EH (cell line): ENCODE results near the gene CCDC127.

Source experiments
- DNase-seq: peaks from one replicate; pipeline ENCODE4 v3.0.0-alpha.2; 2015; ENCODE audit warnings: low read depth

The CCDC127 gene

DNA sequence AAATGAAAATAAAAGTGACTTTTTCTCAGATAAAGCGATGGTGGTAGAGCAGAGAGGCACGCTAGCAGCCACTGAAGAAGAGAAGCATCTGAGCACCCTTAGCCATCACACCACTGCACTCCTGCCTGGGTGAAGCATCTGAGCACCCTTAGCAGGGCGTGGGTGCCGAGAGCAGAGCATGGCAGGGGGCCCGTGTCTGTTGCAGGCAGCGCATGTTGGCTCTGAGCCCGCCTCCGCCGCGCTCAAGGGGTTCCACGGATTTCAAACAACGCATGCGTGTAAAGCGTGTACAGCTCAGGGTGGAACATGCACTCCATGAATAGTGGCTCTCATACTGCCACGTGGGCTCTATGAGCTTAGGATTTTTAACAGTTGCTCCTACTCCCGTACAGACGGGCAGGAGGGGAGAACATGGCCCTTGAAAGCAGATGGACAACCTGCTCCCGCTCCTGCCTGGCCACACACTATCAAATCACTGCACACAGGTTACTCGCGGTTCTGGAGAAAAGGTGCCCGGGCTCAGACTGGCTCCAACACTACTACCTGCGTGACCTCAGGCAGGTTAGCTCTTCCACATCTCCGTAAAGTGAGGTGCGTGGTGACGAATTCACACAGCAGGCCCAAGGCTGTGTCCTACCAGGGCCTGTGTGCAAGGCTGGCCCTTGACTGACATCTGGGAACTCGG, 14.6 kb downstream of the CCDC127 start:
- DNase-seq: no peak

DNA sequence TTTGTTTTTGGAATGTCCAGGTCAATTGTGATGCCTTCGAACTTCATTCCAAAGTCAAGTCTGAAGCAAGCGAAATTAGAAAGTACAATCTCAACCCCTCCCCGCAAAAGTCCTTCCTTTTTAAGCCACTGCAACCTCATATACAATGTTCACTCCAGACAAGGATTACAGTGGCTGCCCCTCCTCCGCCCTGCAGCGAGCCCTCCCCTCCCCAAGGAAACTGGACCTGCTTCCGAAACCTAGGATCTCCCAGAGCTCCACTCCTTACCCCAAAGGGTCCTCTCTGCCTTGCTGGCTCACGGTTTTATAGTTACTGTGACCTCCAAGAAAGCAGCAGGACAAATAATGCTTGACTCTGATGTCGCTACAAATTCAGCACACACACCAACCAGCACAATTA, 16.3 kb downstream of the CCDC127 start:
- no peak for DNase-seq

DNA sequence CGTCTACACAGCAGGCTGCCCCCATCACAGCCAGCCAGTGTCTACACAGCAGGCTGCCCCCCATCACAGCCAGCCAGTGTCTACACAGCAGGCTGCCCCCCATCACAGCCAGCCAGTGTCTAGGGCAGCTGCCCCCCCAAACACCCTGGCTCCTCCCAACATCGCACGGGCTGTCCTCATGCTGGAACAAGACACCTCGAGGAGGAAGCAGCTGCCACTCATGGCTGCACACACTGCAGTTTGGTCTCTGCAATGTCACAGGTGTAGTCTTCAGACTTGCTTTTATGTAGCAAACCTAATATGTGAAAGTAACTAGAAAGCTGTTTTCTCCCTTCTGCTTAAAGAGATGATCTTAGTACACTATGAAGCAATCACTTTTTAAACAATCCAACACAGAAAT, 17.0 kb downstream of the CCDC127 start:
- DNase-seq: no peak

DNA sequence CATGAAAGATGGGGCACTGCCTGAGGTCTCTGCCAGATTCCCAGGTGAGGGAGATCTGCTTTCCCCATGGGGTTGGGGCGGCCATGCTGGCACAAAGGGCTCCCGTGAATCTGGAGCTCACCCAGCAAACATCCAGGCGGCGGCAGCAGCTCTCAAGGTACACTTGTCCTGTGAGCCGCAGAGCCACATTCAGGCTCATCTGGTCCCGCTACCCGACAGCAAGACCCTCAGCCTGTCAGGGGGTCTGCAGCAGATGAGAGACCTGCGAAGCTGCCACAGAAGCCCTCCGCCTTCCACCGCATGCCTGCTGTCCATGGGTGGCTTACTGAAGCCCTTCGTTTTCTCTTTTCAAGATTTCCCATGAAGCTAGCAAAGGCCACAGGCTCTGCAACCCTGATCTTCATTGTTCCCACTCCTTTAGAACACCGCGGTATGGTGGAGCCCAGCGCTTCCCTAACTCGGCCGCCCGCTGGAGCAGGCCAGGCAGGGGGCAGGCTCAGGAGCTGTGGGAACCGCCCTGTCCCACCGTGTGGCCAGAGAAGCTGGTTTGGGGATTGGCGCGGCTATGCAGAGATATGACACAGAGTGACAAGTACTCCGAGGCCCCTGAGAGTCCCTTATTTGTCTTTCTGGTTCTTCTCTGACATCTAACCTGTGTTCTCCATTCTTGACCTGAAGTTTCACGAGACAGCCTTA, 17.9 kb downstream of the CCDC127 start:
- DNase-seq: no peak

DNA sequence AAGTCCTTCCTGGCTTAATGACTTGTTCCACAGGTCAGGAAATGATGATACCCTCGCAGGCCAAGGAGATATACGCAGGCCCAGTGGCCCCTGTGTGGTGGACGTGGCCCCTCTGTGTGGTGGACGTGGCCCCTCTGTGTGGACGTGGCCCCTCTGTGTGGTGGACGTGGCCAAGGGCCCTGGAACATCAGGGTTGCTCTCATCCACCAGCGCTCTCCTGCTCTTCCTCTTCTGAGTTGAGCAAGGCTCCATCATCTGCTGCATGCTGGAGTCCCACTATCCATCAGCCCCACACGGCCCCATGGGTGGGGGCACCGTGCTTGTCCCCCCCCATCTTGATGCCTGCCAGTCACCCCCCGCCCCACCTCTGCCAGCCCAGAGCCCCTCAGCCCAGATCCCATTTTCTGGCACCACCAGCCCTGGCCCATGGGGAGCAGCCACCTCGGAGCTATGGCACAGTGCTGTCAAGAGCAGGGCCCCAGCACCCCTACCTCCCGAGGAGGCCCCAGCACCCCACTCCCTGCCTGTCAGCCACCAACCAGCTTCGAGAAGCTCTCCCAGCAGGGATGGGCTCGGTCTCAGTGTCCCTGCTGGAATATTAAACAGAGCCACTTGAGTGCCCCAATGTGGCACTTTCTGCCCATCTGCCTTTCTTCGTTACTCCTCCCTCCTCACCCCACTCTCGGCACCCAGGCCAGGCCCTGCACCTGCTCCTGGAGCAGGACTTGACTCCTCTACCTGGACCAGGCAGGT, 18.6 kb downstream of the CCDC127 start:
- DNase-seq: no peak

DNA sequence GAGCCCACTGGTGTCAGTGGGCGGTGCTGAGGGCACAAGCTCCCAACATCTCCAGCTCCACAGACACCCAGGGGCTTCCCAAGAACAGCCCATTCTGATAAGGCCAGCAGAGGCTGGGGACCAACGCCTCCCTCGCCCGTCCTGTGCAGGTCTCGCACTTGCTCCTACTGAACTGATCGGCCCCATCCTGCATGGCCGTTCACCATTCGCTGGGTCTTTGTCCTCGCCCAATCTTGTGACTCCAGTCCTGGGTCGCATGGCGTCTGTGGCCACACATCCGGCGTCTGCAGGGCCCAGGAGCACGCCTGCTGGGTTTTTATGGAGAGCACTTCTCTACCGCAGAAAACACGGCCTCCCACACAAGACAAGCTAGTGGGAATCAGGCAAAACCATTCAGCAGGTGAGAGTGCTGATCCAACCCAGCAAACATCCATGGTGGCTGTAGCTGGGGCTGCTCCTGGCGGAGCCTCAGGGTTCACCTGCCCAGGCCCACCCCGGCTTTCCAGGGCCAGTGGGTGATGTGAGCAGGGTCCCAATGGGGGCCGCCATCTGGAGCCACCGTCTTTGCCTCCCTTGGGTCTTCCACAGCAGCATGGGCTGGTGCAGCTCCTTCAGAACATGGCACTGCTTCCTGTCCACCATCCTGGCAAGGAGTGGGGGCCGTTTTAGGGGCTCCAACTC, 19.3 kb downstream of the CCDC127 start:
- no peak for DNase-seq

DNA sequence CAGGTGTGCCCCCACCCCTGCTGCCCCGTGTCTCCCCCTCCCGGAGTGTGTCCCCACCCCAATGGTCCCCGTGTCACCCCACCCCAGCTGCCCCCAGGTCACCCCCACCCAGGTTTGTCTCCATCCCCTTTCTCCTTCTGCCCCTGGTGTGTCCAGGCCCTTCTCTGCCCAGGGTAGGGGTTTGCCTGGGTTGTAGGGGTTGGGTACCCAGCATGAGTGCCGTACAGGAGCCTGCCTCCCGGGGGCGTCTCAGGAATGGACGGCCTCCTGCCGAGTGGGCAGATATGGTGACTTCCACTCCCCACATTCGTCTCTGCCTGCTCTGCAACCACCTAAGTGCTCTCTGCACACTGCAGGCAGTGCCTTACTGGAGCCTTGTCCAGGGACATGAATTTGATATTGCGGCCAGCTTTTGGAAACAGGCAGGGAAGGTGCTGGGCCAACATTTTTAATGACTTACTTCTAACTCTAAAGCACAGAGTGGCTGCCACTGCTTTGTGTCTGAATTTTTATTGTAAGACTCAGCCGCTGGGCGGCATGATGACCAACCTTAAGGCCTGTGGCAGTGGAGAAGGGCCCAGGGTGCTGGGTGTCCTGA, 20.0 kb downstream of the CCDC127 start:
- no peak for DNase-seq

DNA sequence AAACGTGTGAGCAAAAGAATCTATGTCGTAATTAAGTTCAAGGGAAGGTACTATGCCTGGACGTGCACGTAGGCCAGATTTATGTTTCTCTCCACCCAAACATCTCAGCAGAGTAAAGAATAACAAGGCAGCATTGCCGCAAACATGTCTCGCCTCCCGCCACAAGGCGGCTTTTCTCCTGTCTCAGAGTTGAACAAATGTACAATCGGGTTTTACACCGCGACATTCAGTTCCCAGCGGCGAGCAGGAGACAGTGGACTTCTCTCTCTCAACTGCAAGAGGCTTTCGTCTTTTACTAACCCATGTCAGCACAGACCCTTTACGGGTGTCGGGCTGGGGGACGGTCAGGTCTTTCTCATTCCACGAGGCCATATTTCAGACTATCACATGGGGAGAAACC, 20.9 kb downstream of the CCDC127 start:
- peak; percentile 47 for DNase-seq

DNA sequence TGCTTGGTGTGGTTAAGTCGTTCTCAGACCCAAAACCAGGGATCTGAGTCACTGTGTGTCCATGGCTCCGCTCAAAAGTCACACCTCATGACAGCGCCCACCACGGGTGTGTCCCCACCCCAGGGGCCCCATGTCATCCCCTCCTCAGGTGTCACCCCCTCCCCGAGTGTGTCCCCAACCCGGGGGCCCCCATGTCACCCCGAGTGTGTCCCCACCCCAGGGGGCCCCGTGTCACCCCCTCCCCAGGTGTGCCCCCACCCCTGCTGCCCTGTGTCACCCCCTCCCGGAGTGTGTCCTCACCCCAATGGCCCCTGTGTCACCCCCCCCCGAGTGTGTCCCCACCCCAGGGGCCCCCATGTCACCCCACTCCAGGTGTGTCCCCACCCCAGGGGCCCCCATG, 21.6 kb downstream of the CCDC127 start:
- DNase-seq: no peak

DNA sequence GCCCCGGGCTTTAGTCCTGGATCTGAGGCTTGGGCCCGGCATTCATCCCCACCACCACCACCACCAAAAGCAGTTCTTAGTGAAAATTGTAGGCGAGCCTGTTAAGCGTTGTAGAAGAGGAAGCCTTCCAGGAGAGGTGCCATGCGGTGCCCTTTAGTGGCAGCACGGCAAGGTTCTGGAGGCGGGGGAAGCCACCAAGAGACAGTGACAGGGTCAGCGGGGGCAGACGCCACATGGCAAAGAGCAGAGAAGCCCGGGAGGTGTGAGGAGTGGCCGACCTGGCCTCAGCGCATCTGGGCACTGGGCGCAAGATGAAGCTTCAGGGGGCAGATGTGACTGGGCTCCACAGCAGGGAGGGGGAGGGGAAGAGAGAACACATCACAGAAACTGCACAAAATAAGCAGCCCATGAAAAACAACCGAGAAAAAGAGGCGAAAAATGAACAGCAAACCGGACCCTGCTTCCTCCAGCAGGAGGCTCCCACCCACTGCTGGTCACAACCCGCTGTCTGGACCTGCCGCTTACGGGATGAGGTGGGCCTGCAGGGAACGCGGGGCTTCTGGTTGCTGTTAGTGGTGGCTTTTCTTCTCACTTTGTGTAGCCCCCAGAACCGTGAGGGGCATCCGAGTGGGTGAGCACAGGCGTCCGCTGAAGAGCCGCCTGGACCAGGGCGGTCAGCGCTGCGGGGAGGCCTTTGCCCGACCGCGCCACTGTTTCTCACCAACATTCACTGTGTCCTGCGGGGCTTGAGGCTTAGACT, 22.4 kb downstream of the CCDC127 start:
- no peak for DNase-seq

DNA sequence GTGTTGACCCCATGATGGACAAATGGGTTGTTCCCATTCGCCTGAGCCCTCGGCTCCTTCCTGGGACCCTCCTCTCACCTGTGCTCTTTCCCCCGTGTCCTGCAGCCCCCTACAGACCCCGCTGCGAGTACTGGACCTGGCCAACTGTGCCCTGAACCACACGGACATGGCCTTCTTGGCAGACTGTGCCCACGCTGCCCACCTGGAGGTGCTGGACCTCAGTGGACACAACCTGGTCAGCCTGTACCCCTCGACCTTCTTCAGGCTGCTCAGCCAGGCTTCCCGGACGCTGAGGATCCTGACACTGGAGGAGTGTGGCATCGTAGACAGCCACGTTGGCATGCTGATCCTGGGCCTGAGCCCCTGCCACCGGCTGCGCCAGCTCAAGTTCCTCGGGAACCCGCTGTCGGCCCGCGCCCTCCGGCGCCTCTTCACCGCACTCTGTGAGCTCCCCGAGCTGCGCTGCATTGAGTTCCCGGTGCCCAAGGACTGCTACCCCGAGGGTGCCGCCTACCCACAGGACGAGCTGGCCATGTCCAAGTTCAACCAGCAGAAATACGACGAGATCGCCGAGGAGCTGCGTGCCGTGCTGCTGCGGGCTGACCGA, 23.2 kb downstream of the CCDC127 start:
- no peak for DNase-seq

DNA sequence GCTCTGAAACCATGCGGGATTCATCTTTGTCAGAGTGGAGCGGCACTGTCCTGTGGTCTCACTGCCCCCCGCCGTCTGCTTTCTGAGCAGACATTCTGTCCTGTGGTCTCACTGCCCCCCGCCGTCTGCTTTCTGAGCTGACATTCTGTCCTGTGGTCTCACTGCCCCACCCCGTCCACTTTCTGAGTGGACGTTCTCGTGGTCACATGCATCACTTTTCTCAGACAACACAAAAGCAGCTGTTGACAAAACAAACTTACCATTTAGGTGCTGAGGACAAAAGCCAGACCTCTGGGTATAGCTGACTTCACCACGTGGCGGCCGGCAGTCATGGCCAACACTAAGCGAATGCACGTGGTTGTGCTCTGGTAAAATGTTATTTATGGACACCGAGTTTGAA, 23.9 kb downstream of the CCDC127 start:
- DNase-seq: no peak

DNA sequence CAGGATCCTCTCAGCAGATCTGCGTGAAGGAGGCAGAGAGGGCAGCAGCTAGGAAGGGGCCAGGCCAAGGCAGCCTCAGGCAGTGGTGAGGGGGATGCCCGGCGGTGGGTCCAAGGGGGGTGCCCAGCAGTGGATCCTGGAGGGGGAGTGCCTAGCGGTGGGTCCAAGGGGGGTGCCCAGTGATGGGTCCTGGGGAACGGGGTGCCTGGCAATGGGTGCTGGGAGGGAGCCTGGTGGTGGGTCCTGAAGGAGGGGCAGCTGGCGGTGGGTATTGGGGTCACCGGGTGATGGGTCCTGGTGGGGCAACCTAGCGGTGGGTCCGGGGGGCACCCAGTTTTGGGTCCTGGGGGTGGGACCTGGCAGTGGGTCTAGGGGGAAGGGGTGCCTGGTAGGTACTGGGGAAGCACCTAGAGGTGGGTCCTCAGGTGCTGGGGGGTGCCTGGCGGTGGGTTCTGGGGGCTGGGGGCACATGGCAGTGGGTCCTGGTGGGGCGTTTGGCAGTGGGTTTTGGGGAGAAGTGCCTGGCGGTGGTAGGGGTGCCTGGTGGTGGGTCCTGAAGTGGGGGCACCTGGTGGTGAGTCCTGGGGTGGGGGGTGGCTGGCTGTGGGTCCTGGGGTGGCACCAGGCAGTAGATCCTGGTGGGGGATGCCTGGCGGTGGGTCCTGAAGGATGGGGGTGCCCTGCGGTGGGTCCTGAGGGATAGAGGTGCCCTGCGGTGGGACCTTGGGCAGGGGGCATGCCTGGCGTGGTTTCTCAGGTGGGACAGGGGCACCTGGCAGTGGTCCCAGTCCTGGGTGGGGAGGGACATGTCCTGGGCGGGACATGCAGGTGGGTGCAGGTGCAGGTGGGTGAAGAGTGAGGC, 24.8 kb downstream of the CCDC127 start:
- DNase-seq: no peak

DNA sequence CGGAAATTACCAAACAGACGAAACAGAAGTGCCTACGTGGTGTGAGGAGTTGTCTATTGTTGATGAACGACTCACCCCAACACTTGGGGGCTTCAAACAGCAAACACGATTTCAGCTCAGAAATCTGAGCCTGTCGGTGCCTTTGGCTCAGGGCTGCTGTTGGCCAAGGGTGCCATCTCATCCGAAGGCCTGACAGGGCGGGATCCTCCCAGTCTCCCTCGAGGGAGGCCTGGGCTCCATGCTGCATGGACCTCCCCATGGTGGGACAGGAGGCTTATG, 25.3 kb downstream of the CCDC127 start:
- DNase-seq: no peak

DNA sequence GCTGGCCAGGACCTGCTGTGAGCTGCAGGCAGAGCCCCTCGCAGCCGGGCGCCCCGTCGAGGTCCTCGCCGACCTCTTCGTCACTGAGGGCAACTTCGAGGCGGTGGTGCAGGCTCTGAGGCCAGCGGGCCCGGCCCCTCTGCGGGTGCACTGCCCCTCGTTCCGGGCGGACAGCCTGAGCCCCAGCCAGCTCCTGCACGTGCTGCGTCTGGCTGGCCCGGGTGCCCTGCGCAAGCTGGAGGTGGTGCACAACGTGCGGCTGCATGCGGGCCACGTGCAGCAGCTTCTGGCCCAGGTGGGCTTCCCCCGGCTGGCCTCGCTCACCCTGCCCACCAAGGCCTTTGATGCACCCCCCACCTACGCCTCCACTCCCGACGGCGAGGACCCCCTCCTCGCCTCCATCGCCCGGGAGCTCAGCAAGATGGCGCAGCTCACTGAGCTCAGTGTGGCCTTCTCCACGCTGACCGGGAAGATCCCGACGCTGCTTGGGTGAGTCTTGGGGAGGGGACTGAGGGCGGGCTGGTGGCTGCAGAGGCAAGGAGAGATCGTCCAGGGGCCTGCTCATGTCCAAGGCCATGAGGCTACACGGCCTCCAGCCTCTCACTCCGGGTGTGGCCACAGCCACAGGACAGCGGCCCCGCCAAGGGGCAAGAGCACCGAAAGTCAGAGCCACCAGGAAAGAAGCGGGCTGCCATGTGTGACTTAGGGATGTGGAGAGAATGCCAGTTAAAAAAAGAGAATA, 25.8 kb downstream of the CCDC127 start:
- no peak for DNase-seq

DNA sequence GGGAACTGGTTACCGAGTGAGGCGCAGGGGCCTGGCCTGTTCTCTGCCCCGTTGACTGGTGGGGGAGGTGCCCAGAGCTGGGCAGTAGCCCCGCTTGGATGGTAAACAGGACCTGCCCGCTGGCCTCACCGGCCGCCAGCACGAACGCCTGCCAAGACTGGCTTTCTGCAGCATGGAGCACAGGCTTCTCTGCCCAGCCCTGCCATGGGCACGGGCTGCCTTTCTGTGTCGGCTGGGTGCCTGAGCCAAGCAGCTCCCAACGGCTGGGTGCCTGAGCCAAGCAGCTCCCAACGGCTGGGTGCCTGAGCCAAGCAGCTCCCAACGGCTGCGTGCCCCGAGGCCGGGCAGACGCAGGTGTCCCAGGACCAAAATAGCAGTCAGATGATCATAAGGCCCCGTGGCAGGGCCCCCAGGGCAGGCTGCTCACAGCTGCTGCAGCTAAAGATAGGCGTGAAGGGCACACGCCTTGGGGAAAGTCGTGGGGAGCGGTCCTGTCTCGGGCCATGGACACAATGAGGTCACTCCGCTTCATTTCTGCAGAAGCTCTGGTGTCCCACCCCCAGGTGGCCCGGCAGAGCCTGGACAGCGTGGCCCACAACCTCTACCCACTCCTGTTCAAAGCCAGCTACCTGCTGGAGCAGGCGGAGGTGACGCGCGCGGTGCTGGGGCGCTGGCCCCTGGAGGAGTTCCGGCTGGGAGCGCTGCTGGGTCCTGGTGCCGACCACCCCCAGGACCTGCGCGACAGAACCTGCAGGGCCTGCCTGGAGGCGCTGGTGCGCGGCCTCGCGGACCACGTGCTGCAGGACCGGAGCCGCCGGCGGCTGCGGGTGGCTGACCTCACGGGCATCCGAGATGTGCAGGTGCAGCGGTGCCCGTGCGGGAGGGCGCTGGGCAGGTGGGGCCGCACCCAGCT, 26.7 kb downstream of the CCDC127 start, which contains the start of gene LRRC14B:
Gene LRRC14B (plus strand): TSS at position 460 of the 913 bp plus-strand sequence. CDS start 44 bp downstream, at position 504.
- no peak for DNase-seq

DNA sequence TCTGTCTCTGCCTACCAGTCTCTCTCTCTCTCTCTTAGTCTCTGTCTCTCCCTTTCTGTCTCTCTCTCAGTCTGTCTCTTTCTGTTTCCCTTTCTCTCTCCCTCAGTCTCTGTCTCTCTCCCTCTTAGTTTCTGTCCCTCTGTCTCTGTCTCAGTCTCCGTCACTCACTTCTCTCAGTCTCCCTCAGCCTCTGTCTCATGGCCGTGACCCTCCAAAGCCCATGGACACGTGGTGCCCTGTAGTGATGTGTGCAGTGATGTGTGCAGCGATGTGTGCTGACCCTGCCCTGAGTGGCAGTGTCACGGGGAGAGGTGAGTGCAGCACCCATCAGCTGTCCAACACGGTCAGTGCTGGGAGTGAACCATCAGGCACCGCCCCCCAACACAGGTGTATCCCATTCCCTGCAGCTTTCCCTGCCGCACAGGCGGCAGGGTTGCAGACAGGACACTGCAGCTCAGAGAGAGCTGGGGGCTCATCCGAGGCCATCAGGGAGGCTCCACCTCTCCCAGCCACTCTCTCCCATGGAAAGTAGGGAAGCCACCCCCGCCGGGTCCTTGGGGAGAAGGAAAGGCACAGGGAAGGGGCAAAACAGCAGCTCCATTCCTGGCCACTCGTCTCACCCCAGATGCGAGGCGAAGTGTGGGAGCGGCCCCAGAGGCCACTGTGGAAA, 27.5 kb downstream of the CCDC127 start:
- no peak for DNase-seq

DNA sequence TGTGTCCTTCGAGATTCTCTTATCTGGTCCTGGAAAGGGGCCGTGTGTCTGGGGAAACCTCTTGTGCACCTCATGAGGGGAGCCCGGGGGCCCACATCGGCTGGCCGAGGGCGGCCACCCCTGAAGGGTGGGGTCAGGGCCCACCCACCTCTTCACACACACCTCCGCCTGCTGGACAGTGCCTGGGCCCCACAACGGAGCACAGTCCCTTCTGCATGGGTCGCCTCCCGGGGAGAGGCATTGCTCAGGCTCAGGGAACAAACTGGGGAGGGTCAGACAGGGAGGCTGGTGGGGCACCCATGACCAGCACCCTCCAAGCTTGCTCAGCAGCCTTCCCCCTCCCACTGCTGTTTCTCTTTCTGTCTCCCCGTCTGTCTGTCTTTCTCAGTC, 28.0 kb downstream of the CCDC127 start:
- no peak for DNase-seq
